ENCODE data around the gene SPATA2L.

The SPATA2L gene

GRCh38 chr16:89727406-89728120 is 26.1 kb upstream of the SPATA2L start:
- no peak for DNase-seq

DNA sequence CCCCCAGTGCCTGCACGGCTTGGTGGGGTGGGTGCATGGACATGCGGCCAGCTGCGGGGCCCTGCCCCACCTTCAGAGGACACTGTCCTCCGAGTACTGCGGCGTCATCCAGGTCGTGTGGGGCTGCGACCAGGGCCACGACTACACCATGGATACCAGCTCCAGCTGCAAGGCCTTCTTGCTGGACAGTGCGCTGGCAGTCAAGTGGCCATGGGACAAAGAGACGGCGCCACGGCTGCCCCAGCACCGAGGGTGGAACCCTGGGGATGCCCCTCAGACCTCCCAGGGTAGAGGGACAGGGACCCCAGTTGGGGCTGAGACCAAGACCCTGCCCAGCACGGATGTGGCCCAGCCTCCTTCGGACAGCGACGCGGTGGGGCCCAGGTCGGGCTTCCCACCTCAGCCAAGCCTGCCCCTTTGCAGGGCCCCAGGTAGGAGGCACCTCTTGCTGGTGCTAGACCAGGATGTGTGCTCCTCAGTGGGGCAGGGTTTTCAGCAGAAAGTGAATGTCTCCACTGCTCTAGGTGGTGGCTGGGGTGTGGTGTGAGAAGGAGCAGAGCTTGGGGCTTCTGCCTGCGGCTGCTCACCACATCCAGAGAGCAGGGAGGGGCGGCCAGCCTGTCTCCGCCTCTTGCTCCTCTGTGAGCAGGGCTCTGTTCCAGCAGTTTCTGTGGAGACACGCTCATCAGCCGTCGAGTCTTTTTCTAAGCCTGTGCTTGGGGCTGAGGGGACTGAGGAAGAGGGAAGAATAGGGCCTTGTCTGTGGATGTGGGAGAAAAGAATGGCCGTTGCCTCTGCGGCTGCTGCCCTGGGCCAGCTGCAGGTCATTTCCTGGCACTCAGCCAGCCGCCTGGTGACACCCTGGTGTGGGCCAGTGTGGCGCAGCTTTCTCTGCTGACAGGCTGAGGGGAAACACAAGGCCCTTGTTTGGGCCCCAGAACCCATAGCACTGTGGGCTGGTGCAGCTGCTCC is 22.1 kb upstream of the SPATA2L start:
- DNase-seq = peak; percentile 74

DNA sequence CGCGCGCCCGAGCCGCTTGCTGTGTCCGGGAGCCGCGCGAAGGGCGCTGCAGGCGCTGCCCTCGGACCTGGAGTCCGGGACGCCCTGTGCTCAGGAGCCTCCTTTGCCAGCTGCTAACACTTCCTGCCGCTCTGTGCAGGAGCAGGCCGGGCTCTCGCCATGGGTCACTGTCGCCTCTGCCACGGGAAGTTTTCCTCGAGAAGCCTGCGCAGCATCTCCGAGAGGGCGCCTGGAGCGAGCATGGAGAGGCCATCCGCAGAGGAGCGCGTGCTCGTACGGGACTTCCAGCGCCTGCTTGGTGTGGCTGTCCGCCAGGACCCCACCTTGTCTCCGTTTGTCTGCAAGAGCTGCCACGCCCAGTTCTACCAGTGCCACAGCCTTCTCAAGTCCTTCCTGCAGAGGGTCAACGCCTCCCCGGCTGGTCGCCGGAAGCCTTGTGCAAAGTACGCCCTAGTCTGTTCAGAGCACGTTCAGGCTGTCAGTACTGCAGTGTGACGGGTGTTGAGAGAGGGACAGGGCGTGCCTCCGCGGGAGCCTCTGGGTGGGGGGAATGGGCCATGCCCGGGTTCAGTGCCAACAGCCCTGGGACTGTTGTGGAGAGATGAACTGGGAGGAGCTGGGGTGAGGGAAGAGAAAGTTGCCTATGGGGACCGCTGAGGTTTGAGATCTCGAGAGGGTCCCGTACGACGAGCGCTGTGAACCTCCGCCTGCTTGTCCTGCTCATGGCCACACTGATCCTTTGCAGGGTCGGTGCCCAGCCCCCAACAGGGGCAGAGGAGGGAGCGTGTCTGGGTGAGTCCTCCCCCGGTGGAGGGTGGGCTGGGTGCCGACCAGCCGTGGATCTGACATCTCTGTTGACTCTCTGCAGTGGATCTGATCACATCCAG is 21.1 kb upstream of the SPATA2L start:
- DNase-seq = peak; percentile 97

DNA sequence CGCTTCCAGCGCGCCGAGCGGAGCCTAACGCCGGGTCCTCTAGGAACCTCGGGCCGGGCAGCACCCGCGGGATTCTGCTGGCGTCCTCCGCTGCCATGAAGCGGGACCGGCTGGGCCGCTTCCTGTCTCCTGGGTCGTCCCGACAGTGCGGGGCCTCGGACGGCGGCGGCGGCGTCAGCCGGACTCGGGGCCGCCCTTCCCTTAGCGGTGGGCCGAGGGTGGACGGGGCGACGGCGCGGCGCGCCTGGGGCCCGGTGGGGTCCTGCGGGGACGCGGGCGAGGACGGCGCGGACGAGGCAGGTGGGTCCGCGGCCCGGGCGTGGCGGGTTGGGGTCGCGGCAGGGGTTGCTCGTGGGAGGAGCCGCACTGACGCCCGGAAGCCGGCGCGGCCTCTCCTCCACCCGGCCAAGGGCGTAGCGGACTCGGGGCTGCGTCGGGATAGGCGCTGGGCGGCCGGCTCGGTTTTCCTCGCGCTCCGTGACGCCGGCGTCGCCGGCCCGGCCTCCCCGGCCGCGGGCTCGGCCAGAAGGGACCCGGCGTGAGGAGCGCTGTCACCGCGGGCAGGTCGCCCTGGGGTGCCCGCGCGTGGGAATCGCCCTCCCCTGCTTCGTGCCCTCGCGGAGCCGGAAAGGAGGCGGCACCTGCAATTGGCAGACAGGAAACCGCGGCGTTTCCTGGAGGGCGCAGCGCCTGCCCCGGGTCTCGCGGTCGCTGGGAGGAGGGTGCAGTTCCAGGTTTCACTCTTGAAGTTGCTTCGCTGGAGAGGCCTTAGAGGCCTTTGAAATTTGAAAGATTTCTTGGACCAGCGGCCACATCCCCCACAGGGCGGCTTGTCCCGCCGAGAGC is 20.3 kb upstream of the SPATA2L start:
- peak; percentile 93 for DNase-seq

- DNase-seq = peak; percentile 94
Measured at GRCh38 chr16:89720813-89721545, 19.5 kb upstream of the SPATA2L start, which contains the start of the genes VPS9D1 and ZNF276. Gene VPS9D1, minus strand, starts transcription at chr16:89720898. Its CDS starts 37 bp downstream, at chr16:89720861. Gene ZNF276, plus strand, starts transcription at chr16:89721537. Its CDS starts 104 bp downstream, at chr16:89721641.

DNA sequence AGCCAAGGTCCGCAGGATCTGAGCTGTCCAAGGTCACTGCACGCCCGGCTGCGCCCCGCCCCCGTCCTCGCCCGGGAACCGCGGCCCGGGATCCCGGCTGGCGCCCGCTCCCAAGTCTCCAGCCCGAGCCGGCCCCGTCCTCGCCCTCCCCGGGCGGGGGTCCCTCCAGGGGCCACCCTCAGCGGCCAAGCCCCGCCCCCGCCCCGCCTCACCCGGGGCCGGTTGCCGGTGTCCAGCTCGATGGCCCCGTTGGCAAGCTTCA is 19.0 kb upstream of the SPATA2L start:
- DNase-seq = no peak

DNA sequence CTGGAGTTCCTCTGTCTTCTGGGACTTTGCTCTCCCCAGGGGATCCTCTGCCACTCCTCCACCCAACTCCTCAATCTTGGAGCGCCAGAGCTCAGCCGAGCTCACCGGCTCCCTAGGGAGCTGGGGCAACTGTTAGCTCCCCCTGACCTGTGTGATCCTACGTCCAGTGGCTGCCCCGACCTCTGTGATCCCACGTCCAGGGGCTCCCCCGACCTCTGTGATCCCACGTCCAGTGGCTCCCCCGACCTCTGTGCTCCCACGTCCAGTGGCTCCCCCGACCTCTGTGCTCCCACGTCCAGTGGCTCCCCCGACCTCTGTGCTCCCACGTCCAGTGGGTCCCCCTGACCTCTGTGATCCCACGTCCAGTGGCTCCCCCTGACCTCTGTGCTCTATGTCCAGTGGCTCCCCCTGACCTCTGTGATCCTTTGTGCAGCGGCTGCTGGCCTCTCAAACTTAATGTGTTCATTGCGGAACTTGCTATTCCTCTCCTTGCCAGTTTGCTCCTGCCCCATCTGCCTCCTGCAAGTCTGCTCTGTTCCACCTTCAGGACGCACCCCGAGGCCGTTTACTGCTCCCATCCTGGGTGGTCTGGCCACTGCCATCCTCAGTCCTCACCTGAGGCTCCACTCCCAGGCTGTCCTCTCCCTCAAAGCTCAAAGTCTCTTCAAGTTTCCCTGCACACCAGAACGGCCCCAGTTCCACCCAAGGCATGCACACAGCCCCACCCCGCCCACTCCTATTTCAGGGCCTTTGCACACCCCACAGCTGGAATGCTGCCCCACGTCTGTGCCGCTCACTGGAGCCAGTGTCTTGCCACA is 16.4 kb upstream of the SPATA2L start:
- DNase-seq = peak; percentile 44

DNA sequence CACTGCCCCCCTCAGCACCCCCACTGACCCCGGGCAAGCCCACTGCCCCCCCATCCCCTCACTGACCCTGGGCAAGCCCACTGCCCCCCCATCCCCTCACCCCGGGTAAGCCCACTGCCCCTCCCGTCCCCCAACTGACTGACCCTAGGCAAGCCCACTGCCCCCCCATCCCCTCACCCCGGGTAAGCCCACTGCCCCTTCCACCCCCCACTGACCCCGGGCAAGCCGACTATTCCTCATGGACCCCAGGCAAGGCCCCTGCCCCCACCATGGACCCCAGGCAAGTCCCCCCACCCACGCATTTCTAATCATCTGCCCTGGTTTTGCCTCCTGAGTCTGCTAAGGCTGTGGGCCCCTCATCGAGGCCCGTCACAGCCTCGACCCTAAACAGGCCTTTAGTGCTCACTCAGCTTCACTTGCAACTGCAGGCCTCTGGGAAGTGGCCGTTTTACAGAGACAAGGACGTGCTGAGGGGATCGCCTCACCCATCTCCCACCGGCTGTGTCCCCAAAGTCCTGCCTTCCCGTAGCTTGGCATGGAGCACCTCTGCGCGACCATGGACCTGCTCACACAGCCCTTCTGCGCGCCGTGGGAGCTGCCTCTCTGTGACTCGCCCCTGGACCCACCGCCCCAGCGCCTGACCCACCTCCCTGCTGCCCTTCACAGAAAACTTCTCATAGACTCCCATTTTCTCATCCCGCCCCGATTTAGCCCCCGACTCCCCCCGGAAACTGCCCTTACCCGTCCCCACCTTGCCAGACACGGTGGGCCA is 15.6 kb upstream of the SPATA2L start:
- no peak for DNase-seq

- DNase-seq = no peak
Measured at GRCh38 chr16:89716493-89716892, 15.0 kb upstream of the SPATA2L start.

- DNase-seq = peak; percentile 45
Measured at GRCh38 chr16:89712274-89712781, 10.8 kb upstream of the SPATA2L start.

- DNase-seq = peak; percentile 93
Measured at GRCh38 chr16:89711601-89712273, 10.2 kb upstream of the SPATA2L start.

GRCh38 chr16:89710709-89711564 is 9.4 kb upstream of the SPATA2L start:
- DNase-seq = no peak

DNA sequence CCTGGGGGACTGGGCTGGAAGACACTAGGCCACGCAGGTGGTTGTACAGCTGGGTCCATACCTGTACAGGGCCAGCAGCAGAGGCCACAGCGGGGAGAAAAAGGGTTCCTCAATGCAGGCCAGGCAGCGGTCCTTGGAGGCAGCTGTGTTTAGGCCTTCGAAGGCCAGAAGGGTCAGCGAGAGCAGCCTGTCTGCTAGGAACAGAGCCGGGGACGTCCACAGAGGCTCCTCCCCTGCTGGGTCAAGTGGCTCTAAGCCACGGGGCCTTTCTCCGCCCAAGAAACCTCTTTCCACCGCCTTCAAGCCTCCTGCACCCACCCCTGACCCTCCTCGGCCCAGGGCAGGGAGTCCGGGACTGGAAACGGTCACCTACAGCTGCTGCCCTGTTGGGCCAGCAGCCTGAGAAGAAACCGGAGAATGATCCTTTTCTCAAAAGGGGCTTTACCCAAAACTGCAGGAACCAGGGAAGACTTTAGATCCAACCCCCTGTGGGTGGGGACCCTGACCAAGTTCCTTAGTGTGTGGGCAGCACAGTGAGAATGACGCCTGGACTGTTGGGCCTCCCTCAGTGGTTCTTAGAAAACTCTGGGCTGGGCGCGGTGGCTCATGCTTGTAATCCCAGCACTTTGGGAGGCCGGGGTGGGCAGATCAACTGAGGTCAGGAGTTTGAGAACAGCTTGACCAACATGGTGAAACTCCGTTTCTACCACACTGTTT is 8.4 kb upstream of the SPATA2L start:
- no peak for DNase-seq

DNA sequence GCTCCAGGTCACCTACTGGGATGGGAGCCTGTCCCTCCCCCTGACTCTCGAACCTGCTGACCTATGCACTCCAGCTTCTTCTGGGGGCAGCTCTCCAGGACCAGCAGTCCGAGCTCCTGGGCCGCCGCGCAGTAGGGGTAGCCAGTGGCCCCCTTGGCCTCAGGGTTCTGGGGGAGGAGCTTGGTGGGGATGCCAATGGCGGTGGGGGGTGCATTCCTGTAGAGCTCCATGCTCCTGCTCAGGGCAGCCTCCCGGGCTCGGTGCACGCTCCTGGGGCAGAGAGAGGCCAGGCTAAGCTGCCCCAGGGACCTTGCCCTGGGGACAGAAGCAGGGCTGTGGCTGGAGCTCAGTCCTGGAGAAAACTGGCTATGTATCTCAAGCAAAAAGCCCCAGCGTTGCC is 7.7 kb upstream of the SPATA2L start:
- no peak for DNase-seq

DNA sequence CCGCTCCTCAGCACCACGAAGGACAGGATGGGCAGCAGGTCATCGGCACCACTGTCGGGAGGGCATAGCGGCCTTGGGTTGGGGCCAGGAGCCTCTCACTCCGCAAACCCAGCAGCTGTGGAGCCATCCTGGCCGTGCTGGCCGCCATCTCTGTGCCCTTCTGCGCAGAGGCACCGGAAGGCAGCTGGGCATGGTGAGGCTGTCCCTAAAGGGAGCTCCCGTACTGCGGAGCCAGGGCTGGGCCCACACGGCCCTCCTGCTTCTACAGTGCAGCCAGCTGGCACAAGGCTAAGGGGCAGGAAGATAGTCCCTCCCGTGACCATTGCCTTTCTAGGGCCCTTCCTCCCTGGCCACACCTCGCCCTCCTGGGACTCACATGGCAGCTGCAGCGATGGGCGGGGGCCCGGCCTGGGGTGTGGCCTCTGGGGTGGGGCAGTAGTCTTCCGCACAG is 7.0 kb upstream of the SPATA2L start:
- DNase-seq = no peak

- no peak for DNase-seq
Measured at GRCh38 chr16:89707695-89708094, 6.2 kb upstream of the SPATA2L start.
